GM06990 (cell line): Measurements from ENCODE around the gene FBXL19.
"Not testable (repeated sequence)": the region's sequence is repeated elsewhere in the genome, so short reads cannot be mapped to it uniquely, and the experiment has no call there.

Experiments used
- DNase-seq: peaks from one replicate; pipeline ENCODE4 v3.0.0-alpha.2; 2011; ENCODE audit not compliant: insufficient read length; ENCODE audit errors: extremely low read depth
- H3K27me3 ChIP-seq: replicated peaks from 2 replicates; pipeline ENCODE4 v1.6.0; 2011; ENCODE audit warnings: low read length; ENCODE audit not compliant: control insufficient read depth, insufficient read depth
- H3K36me3 ChIP-seq: 2 replicates; pipeline ENCODE4 v1.5.1; 2011; ENCODE audit warnings: low read length; ENCODE audit not compliant: control insufficient read depth, insufficient read depth
- H3K4me3 ChIP-seq: replicated peaks from 2 replicates; pipeline ENCODE4 v1.5.1; 2011; ENCODE audit warnings: low read depth, mild to moderate bottlenecking, control low read depth, low read length
- TF ChIP-seq, protein P1 (sequence below): IDR thresholded peaks from 2 replicates; pipeline ENCODE4 v1.5.1; 2011; ENCODE audit warnings: low read length, control low read depth, mild to moderate bottlenecking, inconsistent platforms; ENCODE audit not compliant: insufficient read depth, poor library complexity, severe bottlenecking

FBXL19 gene

GRCh38 chr16:30930160-30930571 is 6.8 kb downstream of the FBXL19 start:
- TF ChIP-seq, protein P1, sequence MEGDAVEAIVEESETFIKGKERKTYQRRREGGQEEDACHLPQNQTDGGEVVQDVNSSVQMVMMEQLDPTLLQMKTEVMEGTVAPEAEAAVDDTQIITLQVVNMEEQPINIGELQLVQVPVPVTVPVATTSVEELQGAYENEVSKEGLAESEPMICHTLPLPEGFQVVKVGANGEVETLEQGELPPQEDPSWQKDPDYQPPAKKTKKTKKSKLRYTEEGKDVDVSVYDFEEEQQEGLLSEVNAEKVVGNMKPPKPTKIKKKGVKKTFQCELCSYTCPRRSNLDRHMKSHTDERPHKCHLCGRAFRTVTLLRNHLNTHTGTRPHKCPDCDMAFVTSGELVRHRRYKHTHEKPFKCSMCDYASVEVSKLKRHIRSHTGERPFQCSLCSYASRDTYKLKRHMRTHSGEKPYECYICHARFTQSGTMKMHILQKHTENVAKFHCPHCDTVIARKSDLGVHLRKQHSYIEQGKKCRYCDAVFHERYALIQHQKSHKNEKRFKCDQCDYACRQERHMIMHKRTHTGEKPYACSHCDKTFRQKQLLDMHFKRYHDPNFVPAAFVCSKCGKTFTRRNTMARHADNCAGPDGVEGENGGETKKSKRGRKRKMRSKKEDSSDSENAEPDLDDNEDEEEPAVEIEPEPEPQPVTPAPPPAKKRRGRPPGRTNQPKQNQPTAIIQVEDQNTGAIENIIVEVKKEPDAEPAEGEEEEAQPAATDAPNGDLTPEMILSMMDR = no peak
- no peak for DNase-seq
- no peaks in the 10 kb centered on the region for H3K27me3 ChIP-seq
- H3K36me3 ChIP-seq = peaks cover 22% of the 10 kb centered on the region
- no peak overlapping the region for H3K4me3 ChIP-seq

DNA sequence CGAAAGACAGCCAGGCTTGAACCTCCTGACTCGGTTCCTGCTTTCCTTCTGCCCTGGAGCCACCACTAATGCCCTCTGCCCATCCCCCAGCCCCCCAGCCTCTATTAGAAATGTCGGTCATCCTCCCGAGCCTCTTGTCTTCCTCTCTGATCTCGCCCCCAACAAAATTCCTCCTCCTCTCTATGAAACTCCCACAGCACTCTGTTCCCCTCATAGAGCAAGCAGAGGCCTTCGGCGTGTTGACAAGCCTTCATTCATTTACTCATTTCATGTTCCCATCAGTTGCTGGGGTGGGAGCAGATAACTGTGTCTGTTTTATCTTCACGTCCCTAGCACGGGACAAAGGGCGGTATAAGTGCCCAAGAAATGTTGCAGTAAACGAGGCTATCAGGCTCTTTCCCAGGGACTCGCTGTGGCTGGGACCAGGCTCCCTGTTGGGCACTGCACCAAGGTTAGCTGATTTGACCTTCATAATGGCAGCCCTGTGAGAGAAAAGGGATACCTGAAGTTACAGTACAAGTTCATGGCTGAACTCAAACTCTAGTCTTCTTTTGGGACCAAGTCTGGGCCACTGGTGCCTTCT is 7.8 kb downstream of the FBXL19 start:
- TF ChIP-seq, protein P1 = no peak
- Histone ChIP-seq H3K36me3 (peaks cover 19% of the 10 kb centered on the region), H3K27me3 (no peaks in the 10 kb centered on the region), H3K4me3 (no peak overlapping the region)
- no peak for DNase-seq

- Histone ChIP-seq H3K4me3 (no peak overlapping the region), H3K36me3 (peaks cover 19% of the 10 kb centered on the region), H3K27me3 (no peaks in the 10 kb centered on the region)
- no peak for DNase-seq
- TF ChIP-seq, protein P1 = peak; percentile 54
Measured at GRCh38 chr16:30934827-30935557, 11.6 kb downstream of the FBXL19 start.

DNA sequence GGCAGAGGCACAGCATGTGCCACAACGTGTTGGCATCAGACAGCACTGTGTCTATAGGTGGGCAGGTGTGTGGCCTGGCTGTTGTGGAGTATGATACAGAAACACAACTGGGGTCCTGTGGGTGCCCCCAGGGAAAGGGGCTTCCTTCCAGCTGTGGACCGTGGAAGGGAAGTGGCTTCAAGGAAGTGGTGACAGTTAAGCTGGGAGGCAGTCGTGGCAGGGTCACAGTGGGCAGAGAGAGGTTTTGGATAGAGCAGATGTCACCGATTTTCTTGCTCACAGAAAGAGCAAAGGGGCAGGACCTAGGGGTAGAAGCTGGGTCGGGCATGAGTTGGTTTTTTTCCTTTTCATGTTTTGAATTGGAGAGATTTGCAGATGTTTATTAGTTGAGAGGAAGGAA is 14.3 kb downstream of the FBXL19 start:
- TF ChIP-seq, protein P1 = no peak
- Histone ChIP-seq H3K4me3 (no peak overlapping the region), H3K27me3 (no peaks in the 10 kb centered on the region), H3K36me3 (peaks cover 4% of the 10 kb centered on the region)
- DNase-seq = no peak

DNA sequence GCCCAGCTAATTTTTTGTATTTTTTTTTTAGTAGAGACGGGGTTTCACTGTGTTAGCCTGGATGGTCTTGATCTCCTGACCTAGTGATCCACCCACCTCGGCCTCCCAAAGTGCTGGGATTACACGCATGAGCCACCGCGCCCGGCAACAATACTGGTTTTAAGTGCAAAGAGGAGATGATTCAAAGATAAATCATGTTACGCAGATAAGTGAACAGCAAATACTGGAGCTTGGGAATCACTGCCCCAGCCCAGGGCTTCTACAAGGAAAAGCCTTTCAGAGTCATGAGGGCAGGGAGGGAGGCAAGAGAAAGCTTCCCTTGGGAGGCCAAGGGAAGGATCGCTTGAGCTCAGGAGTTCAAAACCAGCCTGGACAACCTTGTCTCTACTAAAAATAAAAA is 16.2 kb downstream of the FBXL19 start:
- not testable (repeated sequence) for DNase-seq, H3K36me3 ChIP-seq, H3K27me3 ChIP-seq, H3K4me3 ChIP-seq

- TF ChIP-seq, protein P1 = peak; percentile 97
- Histone ChIP-seq H3K27me3 (no peaks in the 10 kb centered on the region), H3K4me3 (peak overlapping the region; percentile 20; the same call in 1 of the 2 replicates), H3K36me3 (peaks cover 5% of the 10 kb centered on the region)
- DNase-seq = peak; percentile 76
Measured at GRCh38 chr16:30941600-30942425, 18.4 kb downstream of the FBXL19 start.
